Fibroblast of peridontal ligament (primary cell): ENCODE measurements around the gene PRR19.
"Not testable (repeated sequence)": the region's sequence is repeated elsewhere in the genome, so short reads cannot be mapped to it uniquely, and the experiment has no call there.

ENCODE experiments used
- DNase-seq: peaks from one replicate; pipeline ENCODE4 v3.0.0-alpha.2; 2010; ENCODE audit errors: extremely low read depth

PRR19 gene

GRCh38 chr19:42325896-42326771 is 24.2 kb downstream of the PRR19 start:
- no peak for DNase-seq

GRCh38 chr19:42326969-42327368 is 25.0 kb downstream of the PRR19 start:
- no peak for DNase-seq

GRCh38 chr19:42327381-42327780 is 25.4 kb downstream of the PRR19 start:
- no peak for DNase-seq

- no peak for DNase-seq
These were observed 26.2 kb downstream of the PRR19 start for GRCh38 chr19:42328106-42328505.

- DNase-seq: no peak
These were observed 26.9 kb downstream of the PRR19 start for GRCh38 chr19:42328854-42329253.

DNA sequence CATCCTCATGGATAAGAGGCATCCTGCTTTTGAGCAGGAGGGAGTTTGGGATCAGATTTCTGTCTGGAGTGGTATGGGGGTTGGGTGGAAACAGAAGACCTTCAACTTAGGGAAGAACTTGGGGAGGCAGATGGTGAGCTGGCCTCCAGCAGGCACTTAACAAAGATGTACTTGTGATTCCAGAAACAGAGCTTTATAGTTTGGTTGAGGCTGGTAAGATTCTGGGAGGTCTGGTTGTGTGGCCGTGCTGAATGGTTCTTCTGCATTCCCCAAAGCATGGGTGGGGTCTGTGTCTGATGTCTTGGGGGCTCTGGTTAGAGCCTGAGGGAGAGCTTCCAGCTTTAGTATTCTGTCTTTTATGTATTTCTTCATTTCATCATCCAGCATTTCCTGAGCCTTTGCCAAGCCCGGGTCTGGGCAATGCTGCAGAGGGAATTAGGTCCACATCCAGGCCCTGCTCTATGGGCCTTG is 28.3 kb downstream of the PRR19 start:
- peak; percentile 74 for DNase-seq

DNA sequence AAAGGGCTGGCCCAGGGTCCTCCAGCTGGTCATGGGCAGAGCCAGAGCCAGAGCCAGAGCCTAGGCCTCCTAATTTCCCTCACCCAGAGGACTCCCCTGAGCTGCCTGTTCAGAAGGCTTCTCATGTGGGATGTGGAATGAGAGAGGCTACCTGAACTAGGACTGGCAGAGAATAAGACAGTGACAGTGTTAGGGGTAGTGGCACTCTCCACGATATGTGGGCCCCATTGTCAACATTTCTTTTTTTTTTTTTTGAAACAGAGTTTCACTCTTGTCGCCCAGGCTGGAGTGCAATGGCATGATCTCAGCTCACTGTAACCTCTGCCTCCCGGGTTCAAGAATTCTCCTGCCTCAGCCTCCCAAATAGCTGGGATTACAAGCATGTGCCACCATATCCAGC is 29.4 kb downstream of the PRR19 start:
- not testable (repeated sequence) for DNase-seq

GRCh38 chr19:42332059-42332458 is 30.1 kb downstream of the PRR19 start:
- no peak for DNase-seq

DNA sequence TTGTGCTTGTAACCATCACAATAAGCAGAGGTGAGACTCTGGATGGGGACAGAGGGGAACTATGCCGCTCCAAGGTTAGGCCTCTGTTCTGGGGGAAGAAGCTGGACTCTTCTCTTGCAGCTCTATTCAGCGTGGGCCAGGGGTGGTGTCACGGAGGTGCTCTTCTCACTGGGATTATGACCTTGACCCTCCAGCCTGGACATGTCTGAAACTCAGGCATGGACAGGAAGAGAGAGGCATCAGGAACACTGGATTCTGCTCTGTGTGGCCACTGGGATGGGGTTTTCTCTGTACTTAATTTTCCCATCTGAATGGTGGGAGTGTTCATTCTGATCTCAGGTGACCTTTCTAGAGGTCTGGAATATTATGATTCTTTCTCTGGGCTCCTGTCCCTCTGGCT is 31.1 kb downstream of the PRR19 start:
- no peak for DNase-seq

DNA sequence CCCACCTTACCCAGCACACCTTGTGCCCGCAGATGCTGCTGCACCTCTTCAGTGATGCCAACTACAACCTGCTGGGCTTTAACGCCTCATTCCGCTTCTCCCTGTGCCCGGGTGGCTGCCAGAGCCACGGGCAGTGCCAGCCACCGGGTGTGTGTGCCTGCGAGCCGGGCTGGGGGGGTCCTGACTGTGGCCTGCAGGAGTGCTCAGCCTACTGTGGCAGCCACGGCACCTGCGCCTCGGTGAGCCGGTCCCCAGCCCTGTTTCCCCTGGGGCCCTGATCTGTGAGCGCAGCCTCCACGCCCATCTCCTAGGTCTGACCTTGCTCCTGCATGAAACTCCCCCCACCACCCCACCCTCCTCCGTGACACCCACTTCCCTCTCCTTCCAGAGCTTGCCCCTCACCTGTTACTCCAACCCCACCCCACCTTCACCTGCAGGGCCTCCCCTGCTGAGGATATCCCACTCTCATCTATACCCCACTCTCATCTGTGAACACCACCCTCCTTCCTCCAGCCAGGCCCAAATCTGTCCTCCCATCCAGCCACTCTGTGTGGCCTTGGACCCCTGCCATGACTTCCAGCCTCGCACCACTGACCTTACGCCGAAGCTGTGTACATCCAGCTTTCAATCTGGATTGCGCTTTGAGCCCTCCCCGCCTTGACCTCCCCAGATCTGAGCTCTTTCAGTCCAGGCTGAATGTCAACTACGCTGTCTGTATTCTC is 32.2 kb downstream of the PRR19 start:
- DNase-seq: no peak

DNA sequence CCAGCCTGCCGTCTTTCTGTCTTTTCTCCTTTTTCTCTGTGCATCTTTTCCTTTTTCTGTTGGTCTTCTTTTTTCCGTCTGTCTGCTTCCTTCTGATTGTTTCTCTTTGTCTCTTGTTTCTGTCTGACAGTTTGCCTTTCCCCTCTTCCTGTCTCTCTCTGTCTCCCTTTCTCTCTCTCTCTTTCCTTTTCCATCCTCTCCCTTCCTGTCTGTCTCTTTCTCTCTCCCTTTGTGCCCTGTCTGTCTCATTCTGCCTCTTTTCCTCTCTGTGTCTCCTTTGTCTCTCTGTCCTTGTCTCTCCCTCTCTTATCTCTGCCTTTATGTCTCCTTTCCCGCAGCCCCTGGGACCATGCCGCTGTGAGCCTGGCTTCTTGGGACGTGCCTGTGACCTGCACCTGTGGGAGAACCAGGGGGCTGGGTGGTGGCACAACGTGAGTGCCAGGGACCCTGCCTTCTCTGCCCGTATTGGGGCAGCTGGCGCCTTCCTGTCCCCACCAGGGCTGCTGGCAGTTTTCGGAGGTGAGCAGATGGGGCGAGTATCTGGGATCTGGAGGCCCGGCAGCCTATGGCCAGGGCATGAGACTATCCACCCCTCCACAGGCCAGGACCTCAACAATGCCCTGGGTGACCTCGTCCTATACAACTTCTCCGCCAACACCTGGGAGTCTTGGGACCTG is 32.9 kb downstream of the PRR19 start:
- DNase-seq: no peak

- no peak for DNase-seq
These were observed 33.5 kb downstream of the PRR19 start for GRCh38 chr19:42335374-42335936.

DNA sequence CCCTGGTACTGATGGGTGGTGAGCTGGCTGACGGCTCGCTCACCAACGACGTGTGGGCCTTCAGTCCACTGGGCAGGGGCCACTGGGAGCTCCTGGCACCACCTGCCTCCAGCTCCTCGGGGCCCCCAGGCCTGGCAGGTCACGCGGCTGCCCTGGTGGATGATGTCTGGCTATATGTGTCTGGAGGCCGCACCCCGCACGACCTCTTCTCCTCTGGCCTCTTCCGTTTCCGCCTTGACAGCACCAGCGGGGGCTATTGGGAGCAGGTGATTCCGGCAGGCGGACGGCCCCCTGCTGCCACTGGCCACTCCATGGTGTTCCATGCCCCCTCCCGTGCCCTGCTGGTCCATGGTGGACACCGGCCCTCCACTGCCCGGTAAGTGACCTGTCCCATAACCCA is 34.0 kb downstream of the PRR19 start:
- no peak for DNase-seq

DNA sequence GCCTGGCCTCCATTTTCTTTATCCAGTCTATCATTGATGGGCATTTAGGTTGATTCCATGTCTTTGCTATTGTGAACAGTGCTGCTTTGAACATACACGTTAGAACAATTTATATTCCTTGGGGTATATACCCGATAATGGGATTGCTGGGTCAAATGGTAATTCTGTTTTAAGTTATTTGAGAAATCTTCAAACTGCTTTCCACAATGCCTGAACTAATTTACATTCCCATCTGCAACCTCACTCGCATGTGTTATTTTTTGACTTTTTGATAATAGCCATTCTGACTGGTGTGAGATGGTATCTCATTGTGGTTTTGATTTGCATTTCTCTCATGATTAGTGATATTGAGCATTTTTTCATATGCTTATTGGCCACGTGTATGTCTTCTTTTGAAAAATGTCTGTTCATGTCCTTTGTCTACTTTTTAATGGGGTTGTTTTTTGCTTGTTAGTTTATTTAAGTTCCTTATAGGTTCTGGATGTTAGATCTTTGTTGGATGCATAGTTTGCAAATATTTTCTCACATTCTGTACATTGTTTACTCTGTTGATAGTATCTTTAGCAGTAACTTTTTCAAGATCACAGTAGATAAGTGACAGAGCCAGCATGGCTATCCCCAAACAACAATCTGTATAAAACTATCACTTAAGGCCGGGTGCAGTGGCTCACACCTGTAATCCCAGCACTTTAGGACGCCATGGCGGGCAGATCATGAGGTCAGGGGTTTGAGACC is 37.4 kb downstream of the PRR19 start:
- not testable (repeated sequence) for DNase-seq

- not testable (repeated sequence) for DNase-seq
These were observed 38.0 kb downstream of the PRR19 start for GRCh38 chr19:42339922-42340321.

DNA sequence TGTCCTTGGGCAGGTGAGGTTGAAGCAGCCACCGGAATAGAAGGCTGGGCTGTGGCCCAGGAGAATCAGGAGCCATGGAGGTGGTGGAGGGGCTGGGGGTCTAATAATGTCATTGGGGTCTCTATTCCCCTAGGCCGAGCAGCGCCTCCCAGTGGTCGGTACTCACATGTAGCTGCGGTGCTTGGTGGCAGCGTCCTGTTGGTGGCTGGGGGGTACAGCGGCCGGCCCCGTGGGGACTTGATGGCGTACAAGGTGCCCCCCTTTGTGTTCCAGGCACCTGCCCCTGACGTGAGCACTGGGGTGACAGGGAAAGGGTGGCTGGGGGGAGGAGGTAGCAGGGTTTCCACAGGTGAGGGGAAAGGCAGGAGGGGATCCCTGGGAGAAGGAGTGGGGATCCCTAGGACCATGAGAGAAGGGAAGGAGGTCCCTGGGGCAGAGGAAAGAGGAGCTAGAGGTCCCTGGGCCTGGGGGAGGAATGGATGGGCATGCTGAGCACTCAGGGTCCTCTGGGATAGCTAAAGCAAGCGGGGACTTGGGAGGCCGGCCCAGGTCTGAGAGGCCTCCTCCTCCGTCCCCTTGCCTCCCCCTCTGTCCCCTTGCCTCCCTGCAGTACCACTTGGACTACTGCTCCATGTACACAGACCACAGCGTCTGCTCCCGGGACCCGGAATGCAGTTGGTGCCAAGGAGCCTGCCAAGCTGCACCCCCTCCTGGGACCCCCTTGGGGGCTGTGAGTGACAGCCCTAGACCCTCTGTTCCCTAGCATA is 41.6 kb downstream of the PRR19 start:
- no peak for DNase-seq

- no peak for DNase-seq
These were observed 42.5 kb downstream of the PRR19 start for GRCh38 chr19:42344336-42344893.

- DNase-seq: peak; percentile 54
These were observed 43.4 kb downstream of the PRR19 start for GRCh38 chr19:42345191-42345812.

- DNase-seq: no peak
These were observed 46.3 kb downstream of the PRR19 start for GRCh38 chr19:42348211-42348610.
